Measurements from ENCODE around the gene ANTXRL.
"Not testable (repeated sequence)": the region's sequence is repeated elsewhere in the genome, so short reads cannot be mapped to it uniquely, and the experiment has no call there.

ANTXRL gene

DNA sequence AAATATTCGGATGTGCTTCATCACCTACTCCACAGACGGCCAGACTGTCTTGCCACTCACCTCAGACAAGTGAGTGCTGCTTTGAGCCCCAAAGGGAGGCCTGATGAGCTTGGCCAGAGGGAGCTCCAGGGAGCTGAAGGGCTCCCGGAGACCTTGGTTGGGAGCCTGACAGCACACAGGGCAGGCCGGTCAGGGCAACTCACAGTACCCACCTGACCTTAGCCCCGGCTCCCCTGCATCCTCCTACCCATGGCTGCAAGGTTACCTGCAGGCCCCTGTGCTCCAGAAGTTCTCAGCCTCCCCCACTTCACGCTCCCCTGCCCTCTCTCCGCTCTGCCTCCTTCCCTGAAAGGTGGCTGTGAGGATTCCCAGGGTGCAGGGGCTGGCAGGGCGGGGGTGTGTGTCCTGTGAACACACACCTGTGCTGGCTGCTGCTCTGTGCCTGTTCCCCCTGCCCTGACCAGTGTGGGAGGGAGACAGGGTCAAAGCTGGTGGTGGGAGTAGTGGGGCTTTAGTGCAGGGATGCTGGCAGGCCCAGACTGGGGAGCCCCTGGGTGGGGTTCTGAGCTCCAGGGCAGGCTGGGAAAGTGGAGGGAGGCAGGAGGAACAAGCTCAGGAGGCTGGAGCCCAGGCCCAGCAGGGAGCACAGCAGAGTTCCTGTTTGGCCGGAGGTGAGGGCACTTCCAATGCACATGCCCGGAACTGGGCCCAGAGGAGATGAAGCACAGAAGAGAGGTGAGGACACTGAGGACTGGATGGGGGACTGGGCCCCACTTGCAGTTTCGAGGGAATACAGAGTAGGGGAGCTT, 7.2 kb downstream of the ANTXRL start:
- no peak overlapping the region for H3K4me3 Mint-ChIP-seq
- H3K27ac Mint-ChIP-seq, result no peak overlapping the region
- peaks cover 27% of the 10 kb centered on the region for H3K4me1 Mint-ChIP-seq
- no peaks in the 10 kb centered on the region for H3K9me3 Mint-ChIP-seq
- H3K27me3 Mint-ChIP-seq, result peaks cover 7% of the 10 kb centered on the region
- ATAC-seq (no peak), DNase-seq (no peak)

DNA sequence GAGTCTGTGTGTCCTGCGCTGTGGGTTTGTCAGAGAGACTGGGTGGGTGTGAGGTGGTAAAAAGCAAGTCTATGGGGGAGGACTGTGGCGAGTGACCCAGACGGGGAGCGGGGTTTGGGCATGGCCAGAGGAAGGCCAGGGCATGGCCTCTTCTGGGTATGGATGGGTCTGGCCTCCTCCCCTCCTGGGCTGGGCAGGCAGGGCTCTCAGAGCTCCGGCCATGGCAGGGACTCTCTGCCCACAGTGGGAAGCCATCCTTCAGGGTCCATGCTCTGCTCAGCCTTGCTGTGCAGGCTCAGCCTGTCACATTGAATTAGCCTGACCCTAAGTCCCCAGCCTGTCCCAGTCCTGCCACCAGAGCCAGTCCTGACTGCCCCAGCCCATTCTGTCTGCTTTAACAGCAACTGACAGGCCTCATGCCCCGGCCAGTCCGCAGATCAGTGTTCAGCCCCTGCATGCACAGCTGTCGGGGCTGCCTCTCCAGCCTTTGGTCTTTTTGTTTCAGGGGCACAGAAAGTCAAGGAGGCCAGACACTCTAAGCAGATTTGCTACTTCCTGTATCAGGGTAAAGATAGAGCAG, 7.9 kb downstream of the ANTXRL start:
- Mint-ChIP-seq H3K27me3 (peaks cover 7% of the 10 kb centered on the region), H3K4me3 (no peak overlapping the region), H3K4me1 (peaks cover 34% of the 10 kb centered on the region), H3K9me3 (no peaks in the 10 kb centered on the region), H3K27ac (no peak overlapping the region)
- ATAC-seq (no peak), DNase-seq (no peak)

DNA sequence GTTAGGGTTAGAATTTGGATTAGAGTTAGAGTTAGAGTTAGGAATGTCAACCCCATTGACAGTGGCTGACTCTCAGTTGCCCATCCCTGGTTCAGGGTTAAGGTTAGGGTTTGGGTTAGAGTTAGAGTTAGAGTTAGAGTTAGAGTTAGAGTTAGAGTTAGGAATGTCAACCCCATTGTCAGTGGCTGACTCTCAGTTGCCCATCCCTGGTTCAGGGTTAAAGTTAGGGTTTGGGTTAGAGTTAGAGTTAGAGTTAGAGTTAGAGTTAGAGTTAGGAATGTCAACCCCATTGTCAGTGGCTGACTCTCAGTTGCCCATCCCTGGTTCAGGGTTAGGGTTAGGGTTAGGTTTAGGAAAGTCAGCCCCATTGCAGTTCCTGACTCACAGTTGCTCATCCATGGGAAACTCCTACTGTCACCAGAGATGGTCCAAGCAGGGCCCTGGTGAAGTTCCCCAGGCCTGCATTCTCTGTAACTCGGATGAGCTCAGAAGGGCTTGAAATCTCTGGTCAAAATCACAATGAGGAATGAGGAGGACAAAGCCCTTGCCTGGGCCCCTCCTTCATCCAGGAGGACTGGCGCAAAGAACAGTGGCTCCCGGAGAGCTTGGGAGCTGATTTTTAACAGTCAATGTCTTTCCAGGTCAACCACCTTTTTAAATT, 8.7 kb downstream of the ANTXRL start:
- not testable (repeated sequence) for H3K9me3 Mint-ChIP-seq, ATAC-seq, H3K27ac Mint-ChIP-seq, H3K4me3 Mint-ChIP-seq, DNase-seq, H3K27me3 Mint-ChIP-seq
- peaks cover 38% of the 10 kb centered on the region for H3K4me1 Mint-ChIP-seq

DNA sequence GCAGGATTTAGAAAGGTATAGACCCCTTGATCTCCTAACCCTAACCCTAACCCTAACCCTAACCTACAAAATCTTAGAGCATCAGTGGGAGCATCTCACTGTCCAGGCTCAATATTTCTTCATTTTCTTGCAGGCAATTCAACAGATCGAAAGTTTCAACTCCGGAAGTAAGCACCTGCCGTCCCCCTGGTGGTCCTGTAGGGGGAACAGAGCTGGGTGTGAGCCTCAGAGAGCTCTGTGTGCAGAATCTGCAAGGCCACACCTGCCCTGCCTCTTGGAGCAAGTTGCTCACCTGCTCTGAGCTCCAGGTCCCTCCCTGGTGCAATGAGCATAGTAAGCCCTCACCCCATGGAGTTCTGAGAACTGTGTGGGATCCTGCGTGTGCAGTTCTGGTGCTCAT, 9.3 kb downstream of the ANTXRL start:
- H3K4me3 Mint-ChIP-seq, H3K9me3 Mint-ChIP-seq, H3K27ac Mint-ChIP-seq, ATAC-seq, DNase-seq, H3K27me3 Mint-ChIP-seq: not testable (repeated sequence)
- peaks cover 38% of the 10 kb centered on the region for H3K4me1 Mint-ChIP-seq

DNA sequence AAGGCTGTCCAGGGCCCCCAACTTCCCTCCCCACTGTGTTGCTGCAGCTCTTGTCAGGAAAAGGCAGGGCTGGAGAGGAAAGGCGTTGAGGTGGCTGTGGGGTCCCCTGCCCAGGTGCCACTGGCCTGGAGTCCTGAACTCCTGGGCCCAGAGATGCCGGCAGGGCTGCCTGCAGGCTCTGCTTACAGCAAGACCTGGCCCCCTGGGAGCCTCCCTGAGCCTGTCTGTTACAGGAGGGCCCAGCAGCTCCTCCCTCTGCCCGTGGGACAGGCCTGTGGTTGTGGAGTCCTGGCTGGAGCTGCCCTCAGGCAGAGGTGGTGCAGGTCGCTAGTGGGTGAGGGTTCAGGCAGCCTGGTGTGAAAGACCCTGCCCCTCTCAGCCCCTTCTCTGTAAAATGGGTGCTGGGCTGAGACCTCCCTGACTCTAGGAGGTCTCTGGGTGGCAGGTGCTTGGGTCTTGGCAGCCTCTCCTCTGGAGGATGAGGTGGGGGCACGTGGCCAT, 9.9 kb downstream of the ANTXRL start:
- DNase-seq (no peak), ATAC-seq (no peak)
- Mint-ChIP-seq H3K9me3 (no peaks in the 10 kb centered on the region), H3K27ac (no peak overlapping the region), H3K27me3 (peaks cover 6% of the 10 kb centered on the region), H3K4me1 (peaks cover 37% of the 10 kb centered on the region), H3K4me3 (no peak overlapping the region)

DNA sequence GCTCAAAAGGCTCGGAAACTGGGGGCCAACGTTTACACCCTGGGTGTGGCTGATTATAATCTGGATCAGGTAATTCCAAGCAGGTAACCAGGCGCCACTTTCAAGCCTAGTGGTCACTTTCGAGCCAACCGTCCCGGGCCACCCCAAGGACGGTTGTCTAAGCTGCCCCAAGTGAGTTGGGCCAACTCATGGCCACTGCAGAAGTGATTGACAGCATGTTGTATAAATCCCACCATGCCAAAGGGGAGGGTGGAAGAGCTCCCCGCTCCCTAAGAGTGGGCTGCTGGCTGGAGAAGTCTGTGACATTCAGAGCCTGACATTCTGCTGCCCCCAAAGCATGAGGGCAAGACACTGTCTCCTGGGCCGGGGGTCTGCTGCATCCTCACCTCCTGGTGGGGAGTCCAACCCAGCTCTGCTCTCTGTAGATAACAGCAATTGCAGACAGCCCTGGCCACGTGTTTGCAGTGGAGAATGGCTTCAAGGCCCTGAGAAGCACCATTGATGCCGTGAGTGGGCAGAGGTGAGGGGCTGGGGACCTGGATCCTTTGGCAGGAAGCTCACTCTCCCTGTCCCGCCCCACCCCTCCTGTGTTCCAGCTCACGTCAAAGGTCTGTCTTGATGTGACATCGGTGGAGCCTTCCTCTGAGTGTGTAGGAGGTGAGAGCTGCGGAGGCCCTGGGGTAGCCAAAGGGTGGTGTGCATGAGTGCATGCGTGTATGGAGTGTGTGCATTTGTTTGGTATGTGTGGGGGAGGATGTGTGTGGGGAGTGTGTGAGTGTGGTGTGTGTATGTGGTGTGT, 10.8 kb downstream of the ANTXRL start:
- ATAC-seq, result peak; percentile 91
- peaks cover 32% of the 10 kb centered on the region for H3K4me1 Mint-ChIP-seq
- no peak overlapping the region for H3K27ac Mint-ChIP-seq
- H3K4me3 Mint-ChIP-seq, result peak overlapping the region; percentile 50 to 71
- peak in 1 of 2 donors; percentile 41 for DNase-seq
- no peaks in the 10 kb centered on the region for H3K27me3 Mint-ChIP-seq
- H3K9me3 Mint-ChIP-seq, result no peaks in the 10 kb centered on the region

DNA sequence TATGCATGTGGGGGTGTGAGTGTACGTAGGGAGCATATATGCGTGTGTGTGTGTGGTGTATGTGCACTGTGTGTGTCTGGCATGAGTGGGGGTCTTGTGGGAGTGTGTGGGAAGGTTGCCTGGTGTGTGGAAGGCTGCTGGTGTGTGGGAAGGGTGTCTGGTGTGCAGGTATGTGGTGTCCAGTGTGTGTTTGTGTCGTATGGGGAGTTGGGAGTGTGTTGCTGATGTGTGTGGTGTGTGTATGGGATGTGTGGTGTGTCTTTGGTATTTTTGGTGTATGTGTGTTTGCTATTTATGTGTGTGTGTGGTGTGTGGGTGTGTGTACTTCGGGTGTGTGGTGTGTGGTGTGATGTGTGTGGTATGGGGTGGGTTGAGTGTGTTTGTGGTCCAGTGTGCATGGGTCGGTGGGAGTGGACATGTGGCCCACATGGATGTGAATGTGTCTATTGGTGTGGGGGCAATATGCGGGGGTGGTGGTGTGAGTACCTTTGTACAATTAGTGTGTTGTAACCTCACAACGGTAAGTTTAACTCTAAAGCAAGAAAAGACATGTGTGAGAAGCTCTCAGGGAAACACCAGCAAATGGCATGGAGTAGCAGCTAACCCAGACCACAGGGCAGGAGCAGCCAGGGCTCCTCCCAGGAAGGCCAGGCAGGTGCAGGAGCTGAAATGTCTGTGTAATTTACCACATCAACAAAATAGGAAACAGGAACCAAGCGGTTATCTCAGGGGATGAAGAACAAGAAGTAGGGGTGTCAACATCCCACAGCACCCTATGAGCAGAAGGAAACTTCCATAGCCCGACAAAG, 11.9 kb downstream of the ANTXRL start:
- no peak for ATAC-seq
- H3K27ac Mint-ChIP-seq, result peak overlapping the region; percentile 10 to 65
- no peaks in the 10 kb centered on the region for H3K9me3 Mint-ChIP-seq
- H3K4me3 Mint-ChIP-seq, result peak overlapping the region in 1 of 2 donors; percentile 50
- H3K4me1 Mint-ChIP-seq, result peaks cover 32% of the 10 kb centered on the region
- no peak for DNase-seq
- no peaks in the 10 kb centered on the region for H3K27me3 Mint-ChIP-seq

DNA sequence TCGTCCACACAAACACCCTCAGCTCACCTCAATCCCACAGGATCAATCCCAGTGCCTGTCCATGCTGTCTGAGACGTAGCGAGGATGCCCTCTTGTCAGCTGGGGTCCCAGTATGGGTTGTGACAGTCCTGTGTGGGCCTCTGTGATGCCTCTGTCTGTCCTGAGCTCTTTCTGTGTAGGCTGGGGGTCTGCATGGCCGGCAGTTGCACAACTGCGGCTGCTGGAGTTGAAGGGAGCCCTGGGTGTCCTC, 12.4 kb downstream of the ANTXRL start:
- no peaks in the 10 kb centered on the region for H3K27me3 Mint-ChIP-seq
- DNase-seq (no peak), ATAC-seq (no peak)
- H3K4me1 Mint-ChIP-seq, result peaks cover 30% of the 10 kb centered on the region
- no peak overlapping the region for H3K4me3 Mint-ChIP-seq
- peak overlapping the region in 1 of 2 donors; percentile 3 for H3K27ac Mint-ChIP-seq
- no peaks in the 10 kb centered on the region for H3K9me3 Mint-ChIP-seq

DNA sequence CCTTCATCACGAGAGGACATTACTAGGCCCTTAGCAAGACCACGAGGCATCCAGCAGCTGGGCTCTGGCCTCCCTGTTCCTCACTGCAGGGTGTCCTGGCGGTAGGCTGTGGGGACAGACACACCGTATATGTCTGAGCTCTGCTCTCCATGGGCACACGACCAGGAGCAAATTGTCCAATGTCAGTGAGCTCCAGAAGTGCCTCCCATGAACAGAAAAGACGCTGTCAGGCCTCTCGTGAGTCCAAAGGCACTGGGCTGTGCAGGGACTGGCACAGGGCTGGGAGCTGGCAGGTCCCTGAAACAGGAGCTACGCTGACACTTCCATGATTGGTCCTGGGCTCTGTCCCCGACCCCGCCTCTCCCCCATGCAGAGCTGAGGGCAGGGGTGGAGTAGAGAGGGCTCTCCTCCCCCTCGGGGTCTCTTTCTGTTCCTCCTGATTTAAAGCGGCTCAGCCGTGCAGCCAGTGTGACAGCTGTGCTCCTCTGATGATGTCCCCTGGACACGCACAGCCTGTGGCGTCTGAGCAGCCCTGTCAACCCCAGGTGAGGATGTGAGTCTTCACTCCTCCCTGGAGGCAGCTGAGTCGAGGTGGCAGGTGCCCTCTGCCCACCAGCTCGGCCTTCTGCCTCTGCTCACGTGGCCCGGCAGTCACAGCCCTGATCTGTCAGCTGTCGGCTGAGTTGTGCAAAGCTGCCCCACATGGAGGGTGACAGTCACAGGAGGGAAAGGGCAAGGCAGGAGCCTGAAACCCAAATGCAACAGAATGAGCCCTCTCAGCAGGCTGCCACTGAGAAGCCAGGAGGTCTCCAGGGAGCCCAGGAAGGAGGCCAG, 13.0 kb downstream of the ANTXRL start:
- H3K9me3 Mint-ChIP-seq, result no peaks in the 10 kb centered on the region
- no peak overlapping the region for H3K4me3 Mint-ChIP-seq
- H3K27ac Mint-ChIP-seq, result no peak overlapping the region
- no peaks in the 10 kb centered on the region for H3K27me3 Mint-ChIP-seq
- H3K4me1 Mint-ChIP-seq, result peaks cover 26% of the 10 kb centered on the region
- no peak for DNase-seq
- ATAC-seq, result peak; percentile 18

DNA sequence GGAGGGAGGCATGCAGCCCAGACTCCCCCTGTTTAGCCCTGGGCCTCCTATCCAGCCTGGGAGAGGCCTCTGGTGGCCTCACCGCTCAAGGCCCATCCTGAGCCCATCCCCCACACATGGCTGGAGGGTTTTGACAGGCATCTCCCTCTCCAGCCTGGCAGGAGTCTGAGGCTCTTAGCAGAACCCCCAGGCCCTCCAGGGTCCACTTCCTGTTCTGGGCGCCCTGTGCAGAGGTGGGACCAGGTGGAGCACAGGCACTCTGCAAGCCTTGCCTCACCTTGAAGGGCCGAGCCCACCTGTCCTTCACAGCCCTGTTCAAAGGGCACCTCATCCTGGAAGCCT, 13.5 kb downstream of the ANTXRL start:
- not testable (repeated sequence) for H3K27me3 Mint-ChIP-seq, DNase-seq, H3K27ac Mint-ChIP-seq, H3K4me3 Mint-ChIP-seq, H3K9me3 Mint-ChIP-seq, ATAC-seq
- H3K4me1 Mint-ChIP-seq, result peaks cover 26% of the 10 kb centered on the region

DNA sequence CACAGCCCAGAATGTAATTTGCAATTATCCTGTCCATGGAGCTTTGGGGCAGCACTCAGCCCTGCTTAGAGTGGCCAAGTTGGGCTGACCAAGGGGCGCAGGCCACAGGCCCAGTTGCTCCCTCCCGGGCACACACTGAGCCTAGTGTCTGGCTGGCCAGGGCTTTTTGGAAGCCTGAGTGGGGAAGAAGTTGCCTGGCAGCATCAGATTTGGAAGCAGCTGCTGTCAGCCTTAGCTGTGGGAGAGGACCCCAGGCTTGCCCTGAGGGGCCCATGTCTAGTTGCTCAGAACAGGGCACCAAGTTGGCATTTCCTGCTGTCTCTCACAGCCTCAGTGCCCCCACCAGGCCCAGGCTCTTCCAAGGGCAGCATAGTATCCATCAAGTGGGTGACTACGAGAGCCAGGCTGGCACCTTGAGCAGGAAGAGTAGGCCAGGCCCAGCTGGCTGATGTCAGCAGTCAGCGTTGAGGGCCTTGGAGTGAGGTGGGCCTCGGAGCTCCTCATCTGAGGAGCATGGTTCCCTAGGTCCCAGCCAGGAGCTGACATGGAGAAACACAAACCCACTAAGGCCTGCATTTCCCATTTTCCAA, 14.4 kb downstream of the ANTXRL start:
- Mint-ChIP-seq H3K4me3 (no peak overlapping the region), H3K9me3 (no peaks in the 10 kb centered on the region), H3K27ac (peak overlapping the region in 1 of 2 donors; percentile 59), H3K4me1 (peaks cover 26% of the 10 kb centered on the region), H3K27me3 (no peaks in the 10 kb centered on the region)
- ATAC-seq, result no peak
- no peak for DNase-seq

DNA sequence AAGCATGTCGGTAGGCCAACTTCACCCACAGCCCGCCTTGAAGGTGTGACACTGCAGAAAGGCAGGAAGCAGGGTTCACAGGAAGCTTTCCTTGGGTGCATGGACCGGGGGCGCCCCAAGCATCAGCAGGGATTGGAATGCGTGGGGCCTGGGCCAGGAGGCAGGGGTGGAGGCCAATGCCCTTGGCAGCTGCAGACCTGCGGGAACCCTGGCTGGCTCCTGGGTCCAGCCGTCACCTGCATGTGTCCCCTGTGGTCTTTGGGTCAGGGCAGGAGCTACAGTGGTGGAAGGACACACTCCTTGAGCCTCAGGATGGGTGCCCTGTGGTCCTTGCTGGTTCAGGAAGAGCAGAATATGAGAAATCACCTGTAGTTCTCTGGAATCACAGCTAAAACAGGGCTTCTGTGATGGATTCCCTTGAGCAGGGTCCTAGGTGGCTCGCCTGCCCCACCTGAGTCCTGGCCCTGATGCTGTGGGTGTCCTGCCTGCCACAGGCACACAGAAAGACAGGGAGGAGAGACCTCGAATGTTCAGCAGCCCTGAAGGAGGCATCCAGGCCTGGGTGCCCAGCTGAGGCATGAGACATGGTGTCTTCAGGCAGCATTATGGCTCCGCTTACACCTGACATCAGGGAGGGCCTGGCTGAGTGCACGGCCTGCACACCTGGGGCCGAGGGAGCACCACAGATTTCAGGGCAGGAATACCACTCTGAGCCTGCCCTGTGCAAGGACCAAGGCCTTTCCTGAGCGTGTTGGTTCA, 15.1 kb downstream of the ANTXRL start:
- H3K4me3 Mint-ChIP-seq, result no peak overlapping the region
- no peaks in the 10 kb centered on the region for H3K9me3 Mint-ChIP-seq
- no peak for DNase-seq
- no peak overlapping the region for H3K27ac Mint-ChIP-seq
- H3K27me3 Mint-ChIP-seq, result no peaks in the 10 kb centered on the region
- ATAC-seq, result no peak
- peaks cover 26% of the 10 kb centered on the region for H3K4me1 Mint-ChIP-seq

DNA sequence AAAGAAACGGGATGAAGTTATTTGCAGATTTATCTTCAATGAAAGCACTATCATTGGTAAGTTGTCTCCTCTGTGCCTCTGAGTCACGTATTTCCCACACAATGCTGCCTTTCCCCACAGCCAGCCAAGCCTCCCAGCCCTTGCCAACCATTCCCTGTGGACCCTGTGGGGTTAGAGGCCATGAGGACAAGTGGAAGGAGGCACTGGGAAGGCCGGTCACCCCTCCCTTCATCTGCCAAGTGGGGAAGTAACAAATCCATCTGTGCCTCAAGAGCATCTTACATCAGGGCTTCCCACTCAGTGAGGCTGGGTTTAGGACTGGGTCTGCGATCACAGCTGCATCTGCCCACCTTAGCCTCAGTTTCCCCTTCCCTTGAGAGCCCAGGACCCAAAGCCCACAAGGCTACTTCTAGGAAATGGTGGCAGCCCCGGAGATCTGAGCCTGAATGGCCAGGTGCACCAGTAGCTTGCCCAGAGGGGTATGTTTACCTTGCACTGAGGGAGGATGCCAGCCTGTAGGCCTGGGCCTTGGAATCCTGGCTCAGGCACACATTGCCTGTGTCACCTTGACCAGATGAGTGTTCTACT, 16.1 kb downstream of the ANTXRL start:
- DNase-seq, H3K27ac Mint-ChIP-seq, ATAC-seq, H3K4me3 Mint-ChIP-seq, H3K27me3 Mint-ChIP-seq, H3K9me3 Mint-ChIP-seq: not testable (repeated sequence)
- peaks cover 23% of the 10 kb centered on the region for H3K4me1 Mint-ChIP-seq
